NCI-H345 treated with DMSO at 0.1 percent for 48 hours (cell line): ENCODE results near the gene PANK4.

Experiments used
- DNase-seq: peaks from one replicate; lab custom pipeline; 2025; ENCODE audit not compliant: unreplicated experiment; lab: John Stamatoyannopoulos, UW

The PANK4 gene

DNA sequence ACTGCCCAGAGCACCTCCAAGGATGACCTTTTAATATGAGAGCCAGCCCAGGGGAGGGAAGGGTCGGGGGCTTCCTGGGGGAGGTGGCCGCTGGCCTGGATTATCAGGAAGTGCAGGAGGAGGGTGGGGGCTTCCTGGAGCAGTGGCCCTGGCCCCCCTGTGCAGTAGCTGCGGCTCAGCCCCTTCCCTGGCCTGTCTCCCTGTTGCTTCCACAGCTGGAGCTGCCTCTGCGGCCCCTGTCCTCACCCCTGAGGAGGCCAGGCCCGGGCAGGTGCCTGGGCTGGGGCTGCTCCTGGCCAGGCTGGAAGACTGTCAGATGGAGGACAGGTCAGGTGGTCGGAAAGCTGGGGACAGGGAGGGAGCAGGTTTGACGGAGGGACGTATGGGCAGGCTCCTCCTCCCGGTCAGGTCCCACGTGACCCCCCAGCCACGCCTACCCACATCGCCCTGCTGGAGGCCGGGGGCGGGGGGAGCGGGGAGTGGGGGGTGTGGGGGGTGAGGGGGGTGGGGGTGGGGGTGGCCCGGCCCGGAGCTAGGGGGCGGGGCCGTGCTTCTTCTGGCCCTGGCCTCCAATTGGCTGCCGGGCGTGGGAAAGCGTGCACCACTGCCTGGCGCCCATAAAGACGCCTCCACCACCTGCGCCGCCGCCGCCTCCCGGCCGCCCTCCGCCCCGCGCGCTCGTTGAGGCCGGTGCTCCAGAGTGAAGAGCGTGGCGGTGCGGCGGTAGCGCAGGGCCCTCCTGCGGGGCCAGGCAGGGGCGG, 19.5 kb upstream of the PANK4 start:
- peak; percentile 76 for DNase-seq

DNA sequence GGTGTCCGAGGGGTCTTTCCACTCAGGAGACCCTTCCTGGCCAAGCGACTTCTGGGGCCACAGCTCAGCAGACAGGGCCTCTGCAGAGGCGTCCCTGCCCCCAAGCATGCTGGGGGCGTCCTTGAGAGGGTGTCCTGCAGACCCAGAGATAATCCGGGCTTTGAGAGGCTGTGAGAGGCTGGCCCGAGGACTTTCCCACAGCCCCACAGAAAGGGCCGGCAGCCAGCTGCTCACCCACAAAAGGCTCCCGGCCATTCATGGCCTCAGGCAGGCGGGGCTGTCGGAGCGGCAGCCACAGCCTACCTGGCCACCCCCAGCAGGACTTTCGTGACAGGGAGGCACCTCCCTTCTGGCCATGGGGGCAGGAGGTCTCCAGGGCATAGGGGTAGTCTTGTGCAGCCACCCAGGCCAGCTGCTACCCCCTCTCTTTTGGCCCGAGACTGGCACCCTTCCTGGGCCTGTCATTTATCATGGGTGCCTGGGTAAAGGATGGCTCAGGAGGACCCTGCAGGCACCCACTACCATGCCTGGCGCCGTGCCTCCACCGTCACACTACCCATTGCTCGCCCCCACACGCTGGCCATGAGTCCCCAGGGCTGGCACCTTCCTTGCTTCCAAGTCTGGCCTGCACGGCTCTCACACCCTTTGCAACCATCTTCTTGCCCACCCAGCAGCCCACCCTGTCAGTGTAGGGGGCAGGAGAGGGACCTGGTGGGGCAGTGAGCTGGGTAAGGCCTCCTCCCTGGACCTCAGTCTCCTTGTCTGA, 18.7 kb upstream of the PANK4 start:
- no peak for DNase-seq

DNA sequence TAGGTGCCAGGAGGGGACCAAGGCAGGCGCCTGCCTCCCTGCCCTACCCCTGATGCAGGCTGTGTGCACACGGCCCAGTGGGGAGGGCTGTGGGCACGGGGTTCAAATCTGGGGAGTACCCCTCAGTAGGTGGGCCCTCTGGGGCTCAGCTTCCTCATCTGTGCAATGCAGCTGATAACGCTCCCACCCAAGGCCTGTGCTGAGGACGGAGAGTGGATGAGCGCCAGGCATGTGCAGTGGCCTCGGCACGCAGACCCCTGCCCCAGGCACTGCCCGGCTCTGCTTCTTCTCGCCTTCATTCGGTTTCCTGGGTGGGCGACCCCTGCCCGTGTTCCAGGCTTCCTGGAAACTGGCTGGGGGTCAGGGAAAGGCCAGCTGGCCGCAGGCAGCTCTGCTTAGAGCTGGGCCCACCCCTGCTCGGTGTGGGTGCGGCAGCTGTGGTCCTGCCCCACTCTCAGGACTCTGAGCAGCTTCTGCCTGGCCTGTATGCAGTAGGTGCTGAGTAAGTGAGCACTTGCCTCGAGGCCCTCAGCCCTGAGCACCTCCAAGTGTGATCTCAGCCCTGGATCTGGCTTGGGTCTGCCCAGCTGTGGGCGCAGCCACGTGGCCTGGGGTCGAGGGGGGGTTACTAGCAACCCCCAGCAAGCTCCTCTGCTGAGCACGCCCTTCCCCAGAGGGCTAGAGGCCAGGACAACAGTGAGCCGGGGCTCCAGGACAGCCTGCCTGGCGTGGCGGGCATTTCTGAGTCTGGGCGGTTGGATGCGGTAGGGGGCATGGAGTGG, 17.9 kb upstream of the PANK4 start:
- DNase-seq, result no peak

DNA sequence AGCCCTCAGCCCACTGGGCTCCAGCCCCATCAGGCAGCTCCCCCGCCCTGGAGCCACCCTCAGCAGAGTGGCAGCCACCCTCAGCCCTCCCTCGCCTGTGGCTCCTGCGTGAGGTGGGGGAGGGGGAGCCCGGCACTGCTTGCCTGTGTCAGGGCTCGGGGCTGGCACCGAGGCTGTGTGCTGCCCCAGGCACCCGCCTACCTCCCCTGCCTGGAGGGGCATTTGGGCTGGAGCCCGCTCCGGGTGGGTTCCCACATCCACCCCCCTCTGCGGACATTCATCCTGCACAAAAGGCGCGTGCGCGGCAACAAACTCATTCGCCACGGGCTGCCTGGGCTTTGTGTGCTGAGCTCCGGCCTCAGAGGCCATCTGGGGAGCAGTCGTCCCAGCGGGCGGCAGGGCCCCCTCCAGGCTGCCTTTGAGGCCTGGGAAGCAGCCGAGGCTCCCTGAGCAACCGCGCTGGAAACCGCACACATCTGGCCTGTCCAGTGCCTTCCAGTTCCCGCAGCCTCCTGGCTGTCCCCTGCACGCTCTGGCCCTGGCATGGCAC, 17.2 kb upstream of the PANK4 start:
- DNase-seq, result no peak

DNA sequence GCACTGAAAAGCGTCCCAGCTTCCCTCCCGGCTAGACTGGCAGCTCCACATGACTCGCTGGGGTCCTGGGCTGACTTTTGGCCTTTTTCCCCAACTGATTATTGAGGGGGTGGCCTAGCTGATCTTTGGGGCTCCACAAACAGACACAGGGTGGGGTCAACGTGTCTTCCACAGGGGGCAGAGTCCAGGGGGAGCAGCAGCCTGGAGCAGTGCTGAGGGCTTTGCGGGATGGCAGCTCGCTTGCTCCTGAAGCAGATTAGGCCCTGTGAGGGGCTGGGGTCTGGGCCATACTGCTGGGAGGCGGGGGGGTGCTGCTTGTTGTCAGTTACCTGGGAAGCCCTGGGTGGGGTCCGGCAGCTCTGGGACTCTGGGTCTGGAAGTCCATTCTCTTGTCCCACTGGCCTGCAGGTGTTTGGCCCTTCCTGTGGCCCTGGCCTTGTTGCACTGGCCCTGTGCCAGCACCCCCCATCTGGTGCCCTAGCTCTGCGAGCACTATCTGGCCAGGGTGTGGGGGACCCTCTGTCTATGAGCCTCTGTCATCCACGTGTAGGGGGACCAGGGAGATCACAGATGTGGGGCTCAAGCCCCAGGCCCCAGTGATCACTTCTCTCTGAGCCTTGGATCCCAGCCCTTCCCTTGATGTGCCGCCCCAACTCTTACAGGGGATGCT, 16.0 kb upstream of the PANK4 start:
- DNase-seq, result no peak

DNA sequence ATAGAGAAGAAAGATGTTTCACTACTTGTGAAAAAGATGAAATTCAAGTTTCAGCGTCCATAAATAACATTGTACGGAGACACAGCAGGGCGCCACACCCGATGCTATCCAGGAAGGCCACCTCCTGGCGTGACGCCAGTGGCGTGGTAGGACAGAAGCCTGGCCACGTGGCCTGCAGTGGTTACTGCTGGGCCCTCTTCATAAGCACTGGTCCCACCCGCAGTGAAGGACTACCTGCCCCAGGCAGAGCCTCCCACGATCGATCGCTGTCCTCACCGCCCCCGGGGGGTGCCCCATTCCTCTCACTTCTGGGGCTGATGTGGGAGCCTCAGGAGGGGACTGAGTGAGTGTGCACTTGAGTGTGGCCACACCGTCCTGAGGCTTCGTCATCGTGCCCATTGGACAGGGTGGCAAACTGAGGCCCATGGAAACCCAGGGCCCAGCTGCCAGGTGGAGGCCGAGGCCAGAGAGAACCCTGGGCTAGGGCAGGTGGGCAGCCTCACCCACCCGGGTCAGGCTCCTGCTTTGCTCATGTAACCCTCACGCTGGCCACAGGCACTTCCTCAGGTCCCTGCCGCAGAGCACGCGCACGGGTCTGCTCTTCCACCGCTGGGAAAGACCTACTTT, 15.3 kb upstream of the PANK4 start:
- peak; percentile 58 for DNase-seq

DNA sequence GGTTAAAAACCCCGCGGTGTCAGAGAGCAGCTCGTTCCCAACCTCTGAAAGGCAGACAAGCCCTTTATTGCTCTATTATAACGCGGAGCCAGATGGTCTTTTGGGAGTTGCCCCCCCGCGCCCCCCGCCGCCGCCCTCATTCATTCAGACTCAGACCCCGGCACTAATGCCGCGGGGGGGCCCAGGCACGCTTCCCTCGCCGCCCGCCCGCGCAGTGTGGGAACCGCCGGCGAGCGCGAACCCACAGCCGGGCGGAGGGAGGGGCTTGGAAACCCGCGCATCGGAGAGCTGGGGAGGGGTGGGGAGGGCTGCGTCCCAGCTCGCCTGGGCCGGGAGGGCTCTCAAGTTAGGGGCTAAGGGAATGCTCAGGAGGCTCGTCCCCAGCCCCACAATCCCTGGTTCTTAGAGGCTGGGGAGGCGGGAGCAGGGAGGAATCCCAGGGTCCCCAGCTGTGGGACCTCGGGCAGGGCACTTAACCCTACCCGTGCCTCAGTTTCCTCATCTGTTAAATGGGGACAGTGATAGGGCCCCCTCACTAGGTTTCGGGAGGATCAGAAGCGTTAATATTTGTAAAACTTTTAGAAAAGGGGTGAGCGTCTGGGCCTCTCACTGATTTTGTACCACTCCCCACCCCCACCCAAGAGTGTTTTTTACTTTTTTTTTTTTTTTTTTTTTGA, 14.6 kb upstream of the PANK4 start:
- DNase-seq, result no peak

DNA sequence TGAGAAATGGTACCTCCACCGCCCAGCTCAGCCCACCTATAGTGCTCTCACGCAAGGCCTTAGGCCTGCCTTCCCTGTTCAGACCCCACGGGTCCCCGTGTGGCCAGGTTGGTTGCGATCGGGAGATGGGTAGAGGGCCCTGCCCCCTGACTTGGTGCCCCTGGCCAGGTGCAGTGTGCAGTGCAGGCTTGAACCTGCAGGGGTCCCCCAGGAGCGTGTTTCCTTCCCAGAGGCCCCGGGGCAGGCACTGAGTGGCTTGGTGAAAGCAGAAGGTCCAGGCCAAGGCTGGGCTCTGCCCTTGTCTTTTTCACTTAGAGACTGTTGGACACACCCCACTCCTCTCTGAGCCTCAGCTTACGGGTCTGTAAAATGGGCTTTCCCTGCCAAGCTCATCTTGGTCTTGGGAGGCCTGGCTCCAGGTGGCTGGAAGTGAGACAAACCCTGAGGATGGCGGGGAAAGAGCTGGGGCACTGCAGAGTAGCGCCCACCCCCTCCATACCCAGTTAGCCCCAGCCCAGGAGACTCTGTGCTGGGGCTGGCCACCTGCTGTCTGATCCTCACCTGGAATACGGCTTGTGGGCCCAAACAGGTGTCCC, 13.0 kb upstream of the PANK4 start:
- no peak for DNase-seq

DNA sequence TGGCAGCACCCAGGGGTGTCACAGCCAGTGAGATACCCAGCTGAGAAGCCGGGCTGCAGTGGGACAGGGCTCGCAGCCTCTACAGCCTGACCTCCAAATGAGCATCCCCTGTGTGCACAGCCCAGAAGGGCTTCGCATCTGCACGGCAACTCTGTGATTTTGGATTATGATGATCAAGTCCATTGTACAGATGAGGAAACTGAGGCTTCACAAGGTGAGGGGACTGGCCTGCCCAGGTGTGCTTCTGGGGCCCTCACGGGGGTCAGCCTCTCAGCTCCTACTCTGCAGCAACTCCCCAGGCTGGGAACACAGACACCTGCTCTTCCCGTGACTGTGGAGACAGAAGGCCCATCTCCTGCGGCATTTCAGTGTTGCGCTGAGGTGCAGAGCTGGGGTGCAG, 12.5 kb upstream of the PANK4 start:
- DNase-seq, result no peak

DNA sequence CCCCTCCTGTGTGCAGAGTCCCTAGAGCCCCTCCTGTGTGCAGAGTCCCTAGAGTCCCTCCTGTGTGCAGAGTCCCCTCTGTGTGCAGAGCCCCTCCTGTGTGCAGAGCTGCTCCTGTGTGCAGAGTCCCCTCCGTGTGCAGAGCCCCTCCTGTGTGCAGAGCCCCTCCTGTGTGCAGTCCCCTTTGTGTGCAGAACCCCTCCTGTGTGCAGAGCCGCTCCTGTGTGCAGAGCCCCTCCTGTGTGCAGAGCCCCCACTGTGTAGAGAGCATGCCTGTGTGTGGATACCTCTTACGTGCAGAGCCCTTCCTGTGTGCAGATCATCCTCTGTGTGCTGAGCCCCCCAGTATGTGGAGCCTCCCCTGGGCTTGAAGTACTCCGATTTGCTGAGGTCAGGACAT, 12.0 kb upstream of the PANK4 start:
- DNase-seq, result no peak

DNA sequence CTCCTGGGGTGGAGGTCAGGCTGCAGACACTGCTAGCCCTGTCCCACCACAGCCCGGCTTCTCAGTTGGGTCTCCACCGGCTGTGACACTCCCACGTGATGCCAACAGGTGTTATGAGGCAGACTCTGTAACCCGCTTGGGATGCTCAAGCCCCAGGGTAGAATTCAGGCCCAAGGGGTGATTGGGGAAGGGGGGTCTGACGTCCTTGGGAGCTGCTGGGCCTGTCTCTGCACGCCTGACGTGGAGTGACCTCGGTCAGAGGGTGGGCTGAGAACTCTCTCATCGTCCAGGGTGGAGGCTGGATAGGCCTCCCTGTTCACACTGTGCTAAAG, 11.4 kb upstream of the PANK4 start:
- no peak for DNase-seq

DNA sequence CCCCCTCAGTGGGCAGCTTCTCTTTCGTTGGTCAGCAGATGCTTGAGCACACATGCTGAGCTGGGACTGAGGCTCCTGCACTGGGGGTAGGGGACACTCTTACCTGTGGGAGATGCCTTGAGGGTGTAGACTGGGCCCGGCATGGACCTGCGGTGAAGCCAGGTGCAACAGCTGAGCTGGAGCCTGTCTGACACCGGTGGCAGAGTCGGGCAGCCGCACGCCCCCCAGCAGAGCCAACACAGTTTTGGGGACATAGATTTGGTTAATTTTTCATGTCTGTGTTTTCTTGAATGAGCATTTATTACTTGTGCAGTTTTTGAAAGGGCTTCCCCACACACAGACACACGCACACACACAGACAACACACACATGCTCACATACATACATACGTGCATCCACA, 9.6 kb upstream of the PANK4 start:
- DNase-seq, result no peak

DNA sequence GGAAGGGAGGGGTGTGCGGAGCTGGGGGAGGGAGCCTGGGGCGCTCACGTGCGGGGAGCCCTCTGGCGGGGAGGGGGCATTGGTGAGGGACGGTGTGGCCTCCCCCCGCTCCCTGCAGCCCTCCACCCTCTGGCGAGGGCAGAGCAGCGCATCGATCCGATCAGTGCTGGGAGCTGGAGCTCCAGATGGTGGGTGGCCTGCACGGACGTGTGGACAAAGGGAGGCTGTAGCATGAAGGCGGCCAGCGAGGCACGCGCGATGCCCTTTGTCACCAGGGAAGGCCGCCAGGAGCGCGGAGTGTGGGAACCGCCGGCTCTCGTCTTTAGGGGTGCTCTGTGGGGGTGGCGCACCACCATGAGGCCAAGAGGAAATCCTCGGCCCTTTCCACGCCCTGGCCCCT, 9.1 kb upstream of the PANK4 start:
- no peak for DNase-seq

DNA sequence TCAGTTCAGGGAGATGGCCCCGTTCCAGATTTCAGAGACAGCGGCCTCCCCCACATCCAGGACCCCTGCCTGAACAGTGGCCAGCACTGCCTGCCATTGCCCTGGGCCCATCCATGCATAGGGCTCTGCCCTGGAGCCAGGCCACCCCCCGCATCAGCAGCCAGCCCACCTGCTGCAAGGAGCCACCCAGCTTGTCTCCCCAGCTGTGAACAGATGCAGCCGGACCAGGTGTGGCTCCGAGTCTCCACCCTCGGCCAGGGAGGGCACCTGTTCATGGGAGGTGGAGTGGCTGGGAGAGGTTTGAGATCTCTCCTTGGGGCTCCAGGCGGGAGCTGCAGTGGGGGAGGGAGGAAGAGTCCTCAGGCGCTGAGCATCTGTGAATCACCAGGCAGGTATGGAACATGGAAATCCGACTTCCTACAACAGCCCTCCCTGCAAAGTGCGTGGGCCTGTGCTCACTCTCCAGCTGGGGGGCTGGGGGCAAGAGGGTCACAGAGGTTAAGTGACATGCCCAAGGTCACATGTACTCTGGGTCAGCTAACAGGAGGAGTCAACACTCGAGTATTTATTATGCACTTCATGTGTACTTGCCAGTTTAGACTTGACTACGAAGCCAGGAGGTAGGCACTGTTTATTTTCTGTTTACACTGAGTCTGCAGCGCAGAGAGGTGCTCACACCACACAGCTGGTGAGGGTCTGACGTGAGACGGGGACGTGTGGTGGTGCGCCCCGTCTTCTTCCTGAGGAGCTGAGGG, 8.5 kb upstream of the PANK4 start:
- DNase-seq, result peak; percentile 64

DNA sequence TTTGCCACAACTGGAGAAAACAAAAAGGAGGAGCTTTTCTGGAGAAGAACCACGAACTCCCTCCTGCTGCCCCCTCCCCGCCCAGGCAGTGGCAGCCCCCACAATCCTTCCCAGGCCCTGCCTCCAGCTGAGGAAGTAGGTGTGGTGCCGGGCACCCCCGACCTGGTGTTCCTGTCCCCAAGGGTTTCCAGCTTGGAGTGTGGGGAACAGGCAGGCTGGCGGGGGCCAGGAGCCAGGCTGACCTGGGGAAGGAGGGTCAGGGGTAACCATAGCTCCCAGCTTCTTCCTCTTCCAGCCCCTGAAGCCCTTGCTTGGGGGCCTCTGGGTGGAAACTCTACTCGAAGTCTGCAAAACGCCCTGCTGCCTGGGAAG, 7.9 kb upstream of the PANK4 start:
- DNase-seq, result no peak

DNA sequence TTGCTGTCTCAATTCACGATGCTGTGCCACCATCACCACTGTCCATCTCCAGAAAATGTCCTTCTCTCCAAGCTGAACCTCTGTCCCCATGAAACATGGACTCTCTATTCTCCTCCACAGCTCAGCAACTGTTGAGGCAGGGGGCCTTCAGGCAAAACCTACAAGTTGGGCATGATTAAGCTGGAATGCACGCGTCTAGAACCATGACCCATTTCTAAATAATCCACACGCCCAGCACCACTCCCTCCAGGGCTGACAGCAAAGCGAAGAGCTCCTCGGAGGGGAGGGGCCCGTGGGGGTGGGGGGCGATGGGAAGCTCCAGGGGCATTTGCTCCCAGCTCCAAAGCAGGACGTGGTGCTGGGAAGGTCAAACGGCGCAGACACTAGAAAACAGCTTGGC, 7.0 kb upstream of the PANK4 start:
- no peak for DNase-seq

DNA sequence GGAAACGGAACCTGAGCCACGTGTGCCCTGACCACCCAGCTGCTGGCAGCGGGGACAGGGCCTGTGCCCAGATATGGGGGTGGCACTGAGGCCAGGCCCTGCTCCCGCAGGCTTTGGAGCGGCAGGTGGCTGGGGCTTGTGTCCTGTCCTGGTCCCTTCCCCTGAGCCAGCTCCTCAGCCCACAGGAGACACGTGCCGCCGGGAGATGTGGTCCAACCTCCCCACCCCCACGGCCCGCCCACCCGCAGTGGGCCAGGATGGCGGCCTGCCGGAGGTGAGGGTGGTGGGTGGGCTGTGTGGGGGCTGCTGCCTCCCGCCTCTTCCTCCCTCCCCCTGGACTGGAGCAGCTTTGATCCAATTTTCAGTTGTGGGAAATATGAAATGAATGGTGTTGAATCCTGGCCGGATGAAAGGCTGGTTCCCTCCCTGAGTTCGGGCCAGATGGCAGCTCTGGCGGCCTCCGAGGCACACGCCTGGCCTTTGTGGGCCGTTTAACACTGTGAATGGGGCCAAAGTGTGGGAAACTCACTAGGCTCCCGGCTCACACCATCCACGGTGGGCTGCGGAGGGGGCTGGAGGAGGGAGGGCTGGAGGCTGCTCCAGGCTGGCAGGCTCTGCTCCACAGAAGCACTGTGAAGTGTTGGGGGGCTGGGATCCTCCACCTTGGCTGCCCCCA, 6.2 kb upstream of the PANK4 start:
- DNase-seq, result no peak

DNA sequence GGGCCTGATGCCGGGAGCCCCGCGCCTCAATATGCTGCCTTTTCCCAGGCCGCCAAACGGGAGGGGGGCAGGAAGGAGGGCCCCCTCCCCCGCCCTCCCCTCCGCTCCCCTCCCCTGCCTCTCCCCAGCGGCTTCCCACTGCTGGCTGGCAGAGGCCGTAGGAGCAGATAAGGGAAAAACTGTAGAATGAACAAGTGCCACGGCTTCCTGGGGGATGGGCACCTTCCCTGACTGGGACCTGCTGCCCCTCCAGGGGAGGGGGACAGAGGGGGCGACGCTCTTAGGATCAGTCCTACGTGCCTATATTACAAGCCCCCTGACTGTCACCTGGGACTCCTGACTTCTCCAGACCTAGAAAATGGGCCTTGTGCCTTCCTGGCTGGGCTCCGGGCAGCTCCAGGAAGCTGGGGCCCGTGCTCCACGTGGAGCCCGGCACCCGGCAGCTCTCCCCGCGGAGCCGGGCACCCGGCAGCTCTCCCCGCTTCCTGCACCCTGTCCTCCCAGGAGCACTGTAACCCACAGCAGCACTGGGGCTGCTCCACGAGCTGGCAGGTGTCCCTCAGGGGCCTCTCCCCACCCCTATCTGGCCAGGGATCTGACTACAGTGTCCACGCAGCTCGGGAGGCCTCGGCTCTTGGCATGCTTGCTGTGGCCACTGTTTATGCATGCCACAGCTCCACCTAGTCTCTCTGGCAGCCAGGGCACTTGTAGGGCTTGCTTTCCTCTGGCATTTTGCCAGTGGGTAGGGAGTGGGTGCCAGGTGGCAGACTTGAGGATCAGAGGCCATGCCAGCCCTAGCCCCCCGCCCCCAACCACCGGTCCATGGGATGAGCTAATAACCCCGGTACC, 4.3 kb upstream of the PANK4 start:
- peak; percentile 66 for DNase-seq
